C4-2B (cell line): ENCODE results near the gene ZNF492.

Experiments used
- ZFX ChIP-seq: fragments of 450-650 bp; IDR thresholded peaks from 2 replicates; pipeline ENCODE4 v1.6.1; 2017
- TF ChIP-seq, protein P1 (sequence below): fragments of 450-650 bp; conservative IDR thresholded peaks from 2 replicates; pipeline ENCODE4 v1.5.1; 2017; ENCODE audit warnings: mild to moderate bottlenecking

DNA sequence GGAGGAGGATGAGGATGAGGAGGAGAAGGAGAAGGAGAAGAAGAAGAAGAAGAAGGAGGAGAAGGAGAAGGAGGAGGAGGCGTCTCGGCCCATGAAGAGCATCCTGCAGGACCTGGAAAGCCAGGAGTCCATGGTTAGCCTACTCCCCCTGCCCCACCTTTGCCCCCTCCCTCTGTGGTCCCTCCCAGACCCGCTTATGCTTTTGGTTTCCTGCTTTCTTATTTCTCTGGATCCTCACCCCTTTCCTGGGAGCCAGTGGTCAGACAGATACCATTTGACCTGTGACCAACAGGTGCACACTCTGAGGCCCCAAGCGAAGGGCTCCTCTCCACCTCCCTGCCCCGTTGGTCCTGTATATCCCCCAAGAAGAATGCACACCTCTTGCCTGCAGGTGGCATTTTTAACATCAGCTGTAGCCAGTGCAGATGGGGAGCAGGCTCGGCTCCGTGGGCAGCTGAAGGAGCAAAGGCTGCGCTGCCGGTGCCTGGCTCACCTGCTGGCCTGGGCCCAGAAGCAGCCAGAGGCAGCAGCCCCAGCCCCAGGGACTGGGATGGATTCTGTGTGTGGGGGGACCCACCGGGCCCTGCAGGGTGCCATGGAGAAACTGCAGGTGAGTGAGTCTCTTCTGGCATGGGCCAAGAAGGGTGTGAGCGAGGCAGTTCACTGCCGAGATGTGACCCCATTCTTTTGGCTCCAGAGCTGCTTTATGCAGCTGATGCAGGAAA, 32.1 kb upstream of the ZNF492 start:
- TF ChIP-seq, protein P1, sequence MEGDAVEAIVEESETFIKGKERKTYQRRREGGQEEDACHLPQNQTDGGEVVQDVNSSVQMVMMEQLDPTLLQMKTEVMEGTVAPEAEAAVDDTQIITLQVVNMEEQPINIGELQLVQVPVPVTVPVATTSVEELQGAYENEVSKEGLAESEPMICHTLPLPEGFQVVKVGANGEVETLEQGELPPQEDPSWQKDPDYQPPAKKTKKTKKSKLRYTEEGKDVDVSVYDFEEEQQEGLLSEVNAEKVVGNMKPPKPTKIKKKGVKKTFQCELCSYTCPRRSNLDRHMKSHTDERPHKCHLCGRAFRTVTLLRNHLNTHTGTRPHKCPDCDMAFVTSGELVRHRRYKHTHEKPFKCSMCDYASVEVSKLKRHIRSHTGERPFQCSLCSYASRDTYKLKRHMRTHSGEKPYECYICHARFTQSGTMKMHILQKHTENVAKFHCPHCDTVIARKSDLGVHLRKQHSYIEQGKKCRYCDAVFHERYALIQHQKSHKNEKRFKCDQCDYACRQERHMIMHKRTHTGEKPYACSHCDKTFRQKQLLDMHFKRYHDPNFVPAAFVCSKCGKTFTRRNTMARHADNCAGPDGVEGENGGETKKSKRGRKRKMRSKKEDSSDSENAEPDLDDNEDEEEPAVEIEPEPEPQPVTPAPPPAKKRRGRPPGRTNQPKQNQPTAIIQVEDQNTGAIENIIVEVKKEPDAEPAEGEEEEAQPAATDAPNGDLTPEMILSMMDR: no peak
- TF ChIP-seq ZFX: no peak
